Anterior cingulate cortex (tissue), 58 donors: Measurements from ENCODE around the gene SETBP1.

Source experiments
- DNase-seq, 58 donors: peaks; one replicate each; lab custom pipeline; 2025; lab: John Stamatoyannopoulos, UW

Gene SETBP1

GRCh38 chr18:44834867-44835469 is 154.3 kb downstream of the SETBP1 start:
- DNase-seq, result no peak

DNA sequence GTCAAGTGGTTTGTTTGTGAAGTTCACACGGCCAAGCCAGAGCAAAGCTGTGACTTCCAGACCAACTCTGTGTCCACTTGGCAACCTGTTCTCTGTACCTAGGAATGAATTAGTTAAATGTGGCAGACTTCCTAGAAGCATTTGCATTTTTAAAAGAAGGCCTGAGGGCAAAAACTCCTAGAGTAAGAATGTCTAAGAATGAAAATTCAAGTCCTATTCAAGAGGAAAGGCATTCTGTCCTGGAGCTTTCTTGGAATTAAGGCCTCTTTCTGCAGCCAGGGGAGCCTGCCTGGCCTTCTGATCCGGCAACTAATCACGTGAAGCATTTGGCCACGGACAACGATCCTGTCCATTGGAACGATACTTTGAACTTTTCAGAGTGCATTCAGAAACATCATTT is 155.0 kb downstream of the SETBP1 start:
- peak in 33 of 58 donors; percentile 1 to 77 (median 33) for DNase-seq

DNA sequence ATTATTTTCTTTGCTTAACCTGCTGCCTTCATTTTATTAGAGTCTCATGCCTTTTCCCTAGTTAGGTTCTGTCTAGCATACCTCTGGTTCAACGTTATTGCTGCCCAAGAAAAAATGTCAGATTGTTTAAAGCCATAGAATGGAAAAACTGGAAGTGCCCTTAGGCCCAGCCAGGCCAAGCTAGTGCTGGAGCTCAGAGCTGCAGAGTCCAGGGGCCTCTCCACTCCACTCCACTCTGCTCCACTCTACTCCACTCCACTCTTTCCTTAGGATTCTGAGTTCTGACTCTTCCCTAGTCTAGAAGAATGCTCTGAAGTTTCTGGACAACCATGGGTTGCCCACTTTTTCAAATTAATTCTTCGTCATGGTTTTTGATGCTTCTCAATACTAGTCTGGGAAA is 155.6 kb downstream of the SETBP1 start:
- no peak for DNase-seq

DNA sequence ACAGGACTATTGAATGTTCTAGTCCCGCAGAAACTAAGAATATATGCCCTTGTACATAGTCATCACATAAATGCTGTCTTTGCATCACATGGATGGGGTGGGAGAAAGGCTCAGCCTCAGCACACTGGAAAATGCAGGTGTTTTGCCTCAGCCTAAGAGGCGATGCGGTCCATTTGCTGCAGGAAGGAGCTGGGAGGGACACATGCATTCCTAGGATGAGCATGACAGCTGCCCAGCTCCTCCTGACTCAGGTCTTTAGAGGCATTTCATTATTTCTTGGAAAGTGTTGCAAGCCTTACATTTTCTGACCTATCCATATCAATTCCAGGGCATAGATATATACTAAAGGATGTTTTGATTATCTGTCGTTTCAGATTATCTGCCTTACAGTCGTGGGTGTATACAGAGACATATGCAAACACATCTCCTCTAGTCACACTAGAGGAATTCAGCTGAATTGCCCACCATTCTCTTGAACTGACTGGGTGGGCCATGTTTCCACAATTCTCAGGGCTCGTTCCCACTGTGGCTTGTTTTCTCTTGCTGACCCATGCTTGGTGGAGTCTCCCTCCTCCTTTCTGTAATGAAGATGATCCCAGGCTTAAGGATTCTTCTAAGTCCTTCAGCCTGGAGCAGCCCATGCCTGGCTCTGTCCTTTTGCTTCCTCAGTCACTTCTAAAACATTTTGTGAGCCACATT is 156.9 kb downstream of the SETBP1 start:
- no peak for DNase-seq

- DNase-seq, result peak in 39 of 58 donors; percentile 6 to 63 (median 33)
Measured at GRCh38 chr18:44838971-44839666, 158.4 kb downstream of the SETBP1 start.

DNA sequence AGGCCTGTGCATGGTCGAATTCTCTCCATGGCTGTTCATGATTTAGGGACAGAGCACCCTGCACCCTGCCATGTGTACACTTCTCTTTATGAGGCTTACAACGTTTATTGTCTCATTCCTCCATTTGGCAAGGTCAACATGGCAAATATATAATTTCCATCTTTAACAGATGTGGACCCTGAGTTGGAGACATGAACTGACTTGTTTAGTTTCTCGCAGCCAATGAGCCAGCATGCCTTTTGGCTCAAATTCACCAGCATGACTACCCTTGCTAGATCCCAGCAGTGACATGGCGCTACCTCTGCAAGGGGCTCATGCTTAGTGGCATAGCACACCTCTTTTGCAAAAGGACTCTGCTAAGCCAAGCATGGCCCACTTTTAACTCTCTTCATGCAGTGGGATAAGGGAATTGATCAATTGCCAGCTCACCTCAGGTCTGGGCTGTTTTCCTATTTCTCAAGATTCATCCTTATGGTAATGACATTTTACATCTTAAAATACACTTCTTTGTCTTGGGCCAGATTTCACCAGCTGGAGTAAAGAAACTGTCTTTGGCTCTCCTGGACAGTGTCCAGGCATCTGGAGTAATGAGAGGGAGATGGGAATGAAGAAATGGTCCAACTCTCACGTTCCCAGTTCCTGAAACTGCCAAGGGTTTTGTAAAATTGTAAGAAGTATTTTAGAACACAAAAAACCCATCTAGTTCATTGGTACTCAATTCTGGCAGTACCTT is 159.5 kb downstream of the SETBP1 start:
- no peak for DNase-seq

DNA sequence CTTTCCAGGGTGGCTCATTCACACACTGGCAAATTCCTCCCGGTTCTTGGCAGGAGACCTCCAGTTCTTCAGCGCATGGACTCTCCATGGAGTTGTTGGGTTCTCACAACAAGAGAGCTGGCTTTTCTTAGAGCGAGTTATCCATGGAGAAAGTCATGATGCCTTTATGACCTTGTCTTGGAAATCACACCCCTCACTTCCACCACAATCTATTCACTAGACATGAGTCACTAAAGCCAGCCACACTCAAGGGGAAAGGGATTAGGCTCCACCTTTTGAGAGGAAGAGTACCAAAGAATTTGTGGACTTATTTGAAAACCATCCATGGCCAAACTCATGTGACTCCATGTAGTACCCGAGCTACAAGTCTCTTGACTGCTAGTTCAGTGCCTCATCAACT is 160.5 kb downstream of the SETBP1 start:
- DNase-seq, result no peak

DNA sequence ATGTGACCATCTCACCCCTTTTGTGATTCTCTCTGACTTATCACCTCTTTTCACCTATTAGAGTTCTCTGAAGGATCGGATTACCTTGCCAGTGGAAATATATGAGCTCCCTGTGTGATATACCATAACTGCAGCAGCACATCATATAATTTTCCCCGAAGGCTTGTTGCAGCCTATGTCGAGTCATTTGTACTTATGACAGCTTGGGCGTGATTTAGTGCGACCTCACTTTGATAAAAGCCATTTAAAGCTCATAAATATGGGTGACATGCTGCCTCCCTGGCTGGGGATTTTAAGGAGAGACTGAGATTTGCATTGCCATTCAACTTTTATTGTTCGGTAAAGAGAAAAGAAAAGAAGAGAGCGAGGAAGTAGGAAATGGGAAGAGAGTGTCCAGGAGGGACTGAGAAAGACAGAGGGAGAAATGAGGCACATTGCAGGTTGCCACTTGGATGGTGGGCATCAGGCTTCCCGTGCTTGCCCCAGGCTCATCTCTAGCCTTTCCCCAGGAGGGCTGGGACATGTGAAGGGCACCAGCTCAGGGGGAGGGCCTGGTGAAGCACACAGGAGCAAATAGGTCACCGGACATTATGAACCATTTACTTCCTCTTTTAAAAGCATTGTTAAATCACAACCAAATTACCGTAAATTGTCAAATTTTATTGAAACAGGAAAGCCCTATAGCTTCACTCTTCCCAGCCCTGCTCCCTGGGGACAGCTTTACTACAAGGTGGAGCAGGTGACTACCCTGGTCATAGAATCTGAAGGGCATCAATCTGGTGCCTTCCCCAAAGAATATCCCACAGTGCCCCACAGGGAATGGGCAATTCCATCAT is 161.3 kb downstream of the SETBP1 start:
- DNase-seq, result no peak

GRCh38 chr18:44842588-44843412 is 162.1 kb downstream of the SETBP1 start:
- no peak for DNase-seq

GRCh38 chr18:44844486-44844885 is 163.8 kb downstream of the SETBP1 start:
- DNase-seq, result no peak

- DNase-seq, result no peak
Measured at GRCh38 chr18:44846450-44846849, 165.8 kb downstream of the SETBP1 start.

- no peak for DNase-seq
Measured at GRCh38 chr18:44848644-44849335, 168.1 kb downstream of the SETBP1 start.

DNA sequence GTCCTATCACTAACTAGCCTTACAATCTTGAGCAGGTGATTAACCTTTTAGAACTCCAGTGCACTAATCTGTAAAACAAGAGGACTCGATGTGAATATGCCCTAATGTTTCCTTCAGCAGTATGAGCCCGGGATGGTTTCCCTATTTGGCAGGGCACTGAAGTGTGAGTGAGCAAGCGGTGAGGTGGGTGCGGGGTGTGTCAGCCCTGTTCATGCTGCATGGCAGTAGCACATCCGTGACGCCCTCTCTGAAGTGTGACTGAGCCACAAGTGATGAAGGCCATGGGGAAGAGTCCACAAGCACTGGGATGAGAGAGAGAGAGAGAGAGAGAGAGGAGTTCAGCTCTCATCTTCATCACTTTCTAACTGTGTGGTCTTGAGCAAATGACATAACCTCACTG is 168.7 kb downstream of the SETBP1 start:
- no peak for DNase-seq

- no peak for DNase-seq
Measured at GRCh38 chr18:44850001-44850400, 169.3 kb downstream of the SETBP1 start.

GRCh38 chr18:44851856-44852621 is 171.4 kb downstream of the SETBP1 start:
- no peak for DNase-seq

GRCh38 chr18:44852818-44853217 is 172.1 kb downstream of the SETBP1 start:
- no peak for DNase-seq

- no peak for DNase-seq
Measured at GRCh38 chr18:44853430-44853829, 172.7 kb downstream of the SETBP1 start.

DNA sequence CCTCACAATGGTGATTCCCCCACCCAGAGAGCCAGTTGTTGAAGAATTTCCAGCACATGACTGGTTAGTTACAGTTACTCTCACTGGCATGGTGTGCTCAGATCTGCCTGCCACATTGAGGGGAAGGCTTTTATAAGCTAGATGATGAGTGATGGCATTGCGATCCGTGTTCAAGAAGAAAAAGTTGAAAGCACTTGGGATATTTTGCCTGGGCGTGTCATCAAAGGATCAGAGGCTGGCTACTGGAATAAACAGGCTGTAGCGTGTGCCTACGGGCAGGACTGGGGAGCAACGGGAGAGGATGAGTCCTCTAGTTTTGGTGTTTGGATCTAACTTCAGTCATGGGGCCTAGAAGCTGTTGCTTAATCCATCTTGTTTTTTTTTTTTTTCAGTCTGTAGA is 175.0 kb downstream of the SETBP1 start:
- DNase-seq, result no peak
